ENCODE data around the gene BTBD10. TPM values are rescaled to one million over a fixed set of nuclear protein-coding genes. Genes with fewer than 3 reads are reported as not detected.
"Not testable (repeated sequence)": the region's sequence is repeated elsewhere in the genome, so short reads cannot be mapped to it uniquely, and the experiment has no call there.

Gene BTBD10
- total RNA-seq, 1 donor from 2014 or later: 18.8 TPM

DNA sequence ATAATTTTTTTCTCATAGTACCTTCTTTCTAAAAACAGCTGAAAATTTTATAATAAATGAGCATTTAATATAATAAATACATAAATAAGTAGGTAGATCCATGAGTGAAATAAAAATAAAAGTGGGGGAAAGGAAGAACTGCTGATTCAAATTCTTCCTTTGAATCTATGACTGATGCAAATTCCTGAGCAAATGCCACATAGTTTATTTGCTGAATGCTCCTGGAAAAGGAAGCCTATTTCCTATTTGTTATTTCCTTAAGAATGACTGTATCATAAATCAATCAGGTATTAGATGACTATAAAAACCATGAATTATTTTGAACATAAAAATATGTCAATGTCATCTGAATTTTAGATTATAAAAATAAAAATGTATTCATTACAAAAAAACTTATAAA, 16.6 kb downstream of the BTBD10 start:
- H3K9me3 Mint-ChIP-seq: peaks cover 3% of the 10 kb centered on the region
- ChIA-PET CTCF (no interaction called here), POLR2A (no interaction called here)
- DNase-seq (no peak), ATAC-seq (ENCODE audit: low read depth) (no peak)
- H3K4me1 Mint-ChIP-seq: peaks cover 28% of the 10 kb centered on the region
- H3K36me3 Mint-ChIP-seq (ENCODE audit: low read depth): peaks cover 16% of the 10 kb centered on the region
- TF ChIP-seq, protein P1, sequence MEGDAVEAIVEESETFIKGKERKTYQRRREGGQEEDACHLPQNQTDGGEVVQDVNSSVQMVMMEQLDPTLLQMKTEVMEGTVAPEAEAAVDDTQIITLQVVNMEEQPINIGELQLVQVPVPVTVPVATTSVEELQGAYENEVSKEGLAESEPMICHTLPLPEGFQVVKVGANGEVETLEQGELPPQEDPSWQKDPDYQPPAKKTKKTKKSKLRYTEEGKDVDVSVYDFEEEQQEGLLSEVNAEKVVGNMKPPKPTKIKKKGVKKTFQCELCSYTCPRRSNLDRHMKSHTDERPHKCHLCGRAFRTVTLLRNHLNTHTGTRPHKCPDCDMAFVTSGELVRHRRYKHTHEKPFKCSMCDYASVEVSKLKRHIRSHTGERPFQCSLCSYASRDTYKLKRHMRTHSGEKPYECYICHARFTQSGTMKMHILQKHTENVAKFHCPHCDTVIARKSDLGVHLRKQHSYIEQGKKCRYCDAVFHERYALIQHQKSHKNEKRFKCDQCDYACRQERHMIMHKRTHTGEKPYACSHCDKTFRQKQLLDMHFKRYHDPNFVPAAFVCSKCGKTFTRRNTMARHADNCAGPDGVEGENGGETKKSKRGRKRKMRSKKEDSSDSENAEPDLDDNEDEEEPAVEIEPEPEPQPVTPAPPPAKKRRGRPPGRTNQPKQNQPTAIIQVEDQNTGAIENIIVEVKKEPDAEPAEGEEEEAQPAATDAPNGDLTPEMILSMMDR (IDR thresholded peaks at IDR 0.05): no peak
- intact Hi-C loops (cut with micrococcal nuclease): no loop called here
- no peaks in the 10 kb centered on the region for H3K27me3 Mint-ChIP-seq
- no peak overlapping the region for H3K4me3 Mint-ChIP-seq
- H3K27ac Mint-ChIP-seq: no peak overlapping the region

DNA sequence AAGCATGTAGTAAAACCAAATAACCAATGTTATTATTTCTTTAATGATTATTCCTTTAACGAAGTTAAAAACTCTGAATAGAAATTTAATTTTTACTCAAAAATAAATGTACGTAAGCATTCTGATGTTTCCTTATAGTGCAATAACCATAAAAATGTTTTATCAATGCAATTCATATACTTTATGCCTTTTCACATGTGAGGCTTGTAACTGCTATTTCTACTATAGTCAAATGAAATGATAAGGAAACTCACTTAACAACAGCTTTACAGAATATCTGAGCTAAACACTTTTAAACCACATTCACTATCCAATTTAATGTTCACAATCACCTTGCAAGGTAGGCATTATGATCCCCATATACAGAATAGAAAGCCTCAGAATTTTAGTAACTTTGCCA, 17.4 kb downstream of the BTBD10 start:
- Mint-ChIP-seq H3K27me3 (no peaks in the 10 kb centered on the region), H3K27ac (no peak overlapping the region), H3K9me3 (peaks cover 3% of the 10 kb centered on the region), H3K4me1 (peaks cover 21% of the 10 kb centered on the region), H3K4me3 (no peak overlapping the region), H3K36me3 (ENCODE audit: low read depth) (peaks cover 10% of the 10 kb centered on the region)
- ChIA-PET POLR2A (no interaction called here), CTCF (no interaction called here)
- DNase-seq (no peak), ATAC-seq (ENCODE audit: low read depth) (no peak)
- TF ChIP-seq, protein P1 (IDR thresholded peaks at IDR 0.05): no peak
- intact Hi-C loops (cut with micrococcal nuclease): no loop called here

DNA sequence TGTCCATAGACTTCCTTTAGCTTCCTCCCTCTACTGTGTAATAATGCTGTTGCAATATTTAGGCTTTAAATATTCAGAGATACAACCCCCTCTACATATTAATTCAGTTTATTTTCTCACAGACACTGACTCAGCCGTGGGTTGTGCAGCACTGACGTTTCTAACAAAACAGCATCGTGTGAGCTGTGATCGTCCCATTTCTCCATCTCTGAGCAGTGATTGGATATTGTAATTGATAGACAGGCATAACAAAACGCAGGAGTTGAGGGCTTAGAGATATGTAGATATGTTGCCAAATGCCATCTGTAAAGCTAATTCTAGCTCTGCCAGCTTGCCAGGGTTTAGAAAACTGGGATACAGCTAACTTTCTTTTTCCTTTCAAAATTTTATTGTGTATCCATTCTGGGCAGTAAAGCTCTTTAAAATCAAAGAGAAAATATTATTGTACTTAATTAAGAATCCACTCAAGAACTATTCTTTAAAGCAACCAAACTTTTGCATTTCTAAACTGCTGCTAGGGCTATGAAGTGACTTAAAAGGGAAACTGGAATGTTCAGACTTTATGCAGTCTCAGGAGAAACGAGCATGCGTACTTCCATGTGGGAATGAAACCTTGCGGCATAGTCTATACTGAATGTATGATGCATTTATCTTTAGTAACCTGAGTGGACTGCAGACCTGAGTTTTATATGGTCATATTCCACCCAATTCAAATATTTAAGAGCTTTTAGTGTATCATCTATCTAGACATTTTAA, 22.7 kb downstream of the BTBD10 start:
- ChIA-PET POLR2A (no interaction called here), CTCF (no interaction called here)
- TF ChIP-seq, protein P1 (IDR thresholded peaks at IDR 0.05): no peak
- Mint-ChIP-seq H3K9me3 (peaks cover 11% of the 10 kb centered on the region), H3K27me3 (no peaks in the 10 kb centered on the region), H3K36me3 (ENCODE audit: low read depth) (peaks cover 17% of the 10 kb centered on the region), H3K4me1 (peaks cover 24% of the 10 kb centered on the region), H3K27ac (no peak overlapping the region), H3K4me3 (no peak overlapping the region)
- intact Hi-C loops (cut with micrococcal nuclease): no loop called here
- DNase-seq (no peak), ATAC-seq (ENCODE audit: low read depth) (no peak)

DNA sequence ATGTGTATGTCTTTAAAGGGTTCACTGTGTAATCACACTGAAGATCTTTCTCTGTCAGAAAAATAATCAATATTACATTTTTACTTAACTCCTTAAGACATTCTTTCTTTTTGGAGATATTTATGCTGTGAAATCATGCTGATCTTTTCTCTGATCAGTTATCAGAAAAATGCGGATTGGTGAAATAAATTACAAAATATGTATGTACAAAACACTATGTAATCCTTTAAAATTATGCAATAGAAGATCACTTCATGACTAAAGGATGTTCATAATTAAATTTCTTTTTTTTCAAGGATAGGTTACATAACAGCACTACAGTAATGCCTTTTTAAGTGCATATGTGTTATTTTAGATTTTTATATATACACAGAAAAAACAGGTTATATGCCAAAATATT, 24.7 kb downstream of the BTBD10 start:
- ATAC-seq (ENCODE audit: low read depth): no peak
- peaks cover 15% of the 10 kb centered on the region for H3K36me3 Mint-ChIP-seq (ENCODE audit: low read depth)
- no peaks in the 10 kb centered on the region for H3K27me3 Mint-ChIP-seq
- TF ChIP-seq, protein P1 (IDR thresholded peaks at IDR 0.05): no peak
- CTCF ChIA-PET: no interaction called here
- intact Hi-C loops (cut with micrococcal nuclease): no loop called here
- DNase-seq: no peak
- H3K27ac Mint-ChIP-seq: no peak overlapping the region
- peaks cover 11% of the 10 kb centered on the region for H3K9me3 Mint-ChIP-seq
- POLR2A ChIA-PET: no interaction called here
- H3K4me1 Mint-ChIP-seq: peaks cover 33% of the 10 kb centered on the region
- no peak overlapping the region for H3K4me3 Mint-ChIP-seq

DNA sequence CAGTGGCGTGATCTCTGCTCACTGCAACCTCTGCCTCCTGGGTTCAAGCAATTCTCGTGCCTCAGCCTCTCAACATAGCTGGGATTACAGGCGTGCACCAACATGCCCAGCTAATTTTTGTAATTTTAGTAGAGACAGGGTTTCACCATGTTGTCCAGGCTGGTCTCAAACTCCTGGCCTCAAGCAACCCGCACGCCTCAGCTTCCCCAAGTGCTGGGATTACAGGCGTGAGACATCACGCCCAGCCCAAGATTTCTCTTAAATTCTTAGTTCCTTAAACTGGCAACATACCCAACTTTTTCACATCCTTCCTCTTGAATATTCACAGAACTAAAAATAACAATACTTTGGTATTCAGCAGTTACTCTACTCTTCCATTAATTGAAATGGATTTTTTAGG, 26.2 kb downstream of the BTBD10 start:
- DNase-seq; H3K27ac Mint-ChIP-seq; intact Hi-C loops (cut with micrococcal nuclease); POLR2A ChIA-PET; H3K4me3 Mint-ChIP-seq; CTCF ChIA-PET; ATAC-seq (ENCODE audit: low read depth); H3K27me3 Mint-ChIP-seq: not testable (repeated sequence)
- Mint-ChIP-seq H3K4me1 (peaks cover 33% of the 10 kb centered on the region), H3K36me3 (ENCODE audit: low read depth) (peaks cover 16% of the 10 kb centered on the region), H3K9me3 (peaks cover 11% of the 10 kb centered on the region)
